Activated CD8-positive, alpha-beta T cell treated with anti-CD3 and anti-CD28 coated beads, Interleukin-2, amount 10 ng/mL, durations not matched to agents 7 days and 5 days (primary cell): ENCODE results near the gene ZBTB2. TPM values are rescaled to one million over a fixed set of nuclear protein-coding genes. Genes with fewer than 3 reads are reported as not detected.
A peak's percentile ranks its signal among the peaks of the same experiment; 100 is the strongest.

Experiments
- ATAC-seq: fragments of 150-1000 bp; cut with Tn5 transposase; one replicate; pipeline ENCODE4 v1.10.0; 2021; ENCODE audit warnings: moderate library complexity
- CTCF ChIA-PET: fragments of 350-600 bp; sonication (Branson Sonifier 250); formaldehyde crosslinking; loops from one replicate; lab custom pipeline; 2021; ENCODE audit warnings: antibody characterized with exemption; lab: Charles Lee
- POLR2A ChIA-PET: fragments of 350-600 bp; sonication (Branson Sonifier 250); formaldehyde crosslinking; loops from one replicate; lab custom pipeline; 2021; ENCODE audit warnings: antibody characterized with exemption; lab: Charles Lee
- DNase-seq: peaks from one replicate; pipeline ENCODE4 v3.0.0-alpha.2; 2020
- H3K27ac Mint-ChIP-seq: one replicate; pipeline ENCODE4 v1.8.0; 2021; ENCODE audit warnings: mild to moderate bottlenecking, mixed read lengths
- H3K27me3 Mint-ChIP-seq: one replicate; pipeline ENCODE4 v1.8.0; 2021; ENCODE audit warnings: low read depth, mixed read lengths
- H3K36me3 Mint-ChIP-seq: one replicate; pipeline ENCODE4 v1.8.0; 2021; ENCODE audit warnings: low read depth, mixed read lengths
- H3K4me1 Mint-ChIP-seq: one replicate; pipeline ENCODE4 v1.8.0; 2021; ENCODE audit warnings: low read depth, mixed read lengths
- H3K4me3 Mint-ChIP-seq: one replicate; pipeline ENCODE4 v1.8.0; 2021; ENCODE audit warnings: mild to moderate bottlenecking, mixed read lengths
- H3K9me3 Mint-ChIP-seq: one replicate; pipeline ENCODE4 v1.8.0; 2022; ENCODE audit warnings: mixed read lengths; ENCODE audit not compliant: insufficient read depth
- total RNA-seq, 2 experiments: library from RNA; stranded (reverse); gene quantifications; one replicate each; pipeline ENCODE4 v1.2.3, GENCODE V29; 2021

ZBTB2 gene
- 10 to 100 TPM; 24.0 to 25.6 TPM for total RNA-seq

GRCh38 chr6:151391471-151392413 lies at the start of gene ZBTB2:
Gene ZBTB2, minus strand, starts transcription at chr6:151391559. Its CDS starts 17,922 bp downstream, at chr6:151373637.
- peak within 1 kb of the TSS; percentile 97 for H3K4me3 Mint-ChIP-seq
- no peaks in the 10 kb centered on the region for H3K27me3 Mint-ChIP-seq
- POLR2A ChIA-PET = interaction anchor here (0.9 to 2.6 kb wide), 6 partner anchors 11 to 60 kb away, joined by 3 to 45 read pairs (median 9); partner anchors contain the start of gene RMND1
- H3K4me1 Mint-ChIP-seq = peaks cover 54% of the 10 kb centered on the region
- no peaks in the 10 kb centered on the region for H3K9me3 Mint-ChIP-seq
- CTCF ChIA-PET = interaction anchor here (1.0 to 5.0 kb wide), 2 partner anchors 14 to 49 kb away, joined by 4 to 31 read pairs; no protein-coding TSS in a partner anchor
- peak; percentile 12 for ATAC-seq
- peak; percentile 75 for DNase-seq
- H3K36me3 Mint-ChIP-seq = peaks cover 57% of the 10 kb centered on the region
- H3K27ac Mint-ChIP-seq = peak within 1 kb of the TSS; percentile 97

GRCh38 chr6:151440930-151441329 lies 49.6 kb upstream of the ZBTB2 start:
- ChIA-PET CTCF (interaction anchor here (0.6 to 2.9 kb wide), 23 partner anchors 10 to 898 kb away, joined by 3 to 23 read pairs (median 5); partner anchors contain the start of gene RMND1), POLR2A (no interaction called here)
- Mint-ChIP-seq H3K36me3 (peaks cover 17% of the 10 kb centered on the region), H3K4me1 (peaks cover 15% of the 10 kb centered on the region), H3K9me3 (no peaks in the 10 kb centered on the region), H3K27me3 (no peaks in the 10 kb centered on the region), H3K27ac (no peak overlapping the region), H3K4me3 (peak overlapping the region; percentile 3)
- no peak for DNase-seq
- ATAC-seq = no peak

- Mint-ChIP-seq H3K4me1 (peaks cover 15% of the 10 kb centered on the region), H3K27ac (no peak overlapping the region)
Measured at GRCh38 chr6:151440498-151440897, 49.1 kb upstream of the ZBTB2 start.

GRCh38 chr6:151437401-151437800 lies 46.0 kb upstream of the ZBTB2 start:
- Mint-ChIP-seq H3K4me3 (no peak overlapping the region), H3K9me3 (no peaks in the 10 kb centered on the region), H3K27me3 (no peaks in the 10 kb centered on the region), H3K36me3 (peaks cover 16% of the 10 kb centered on the region), H3K27ac (no peak overlapping the region), H3K4me1 (peaks cover 9% of the 10 kb centered on the region)
- ChIA-PET CTCF (interaction anchor here (0.9 to 1.7 kb wide), 4 partner anchors 11 to 32 kb away, joined by 3 to 9 read pairs (median 5); partner anchors contain the start of gene RMND1), POLR2A (no interaction called here)
- DNase-seq = no peak
- ATAC-seq = no peak

More at GRCh38 chr6:151440498-151440897, 49.1 kb upstream of the ZBTB2 start:
- ATAC-seq = no peak
- H3K4me3 Mint-ChIP-seq = peak overlapping the region; percentile 3
- no peaks in the 10 kb centered on the region for H3K27me3 Mint-ChIP-seq
- DNase-seq = no peak
- CTCF ChIA-PET = interaction anchor here (0.6 to 2.9 kb wide), 17 partner anchors 10 to 898 kb away, joined by 3 to 23 read pairs (median 5); partner anchors contain the start of gene RMND1
- POLR2A ChIA-PET = interaction anchor here (0.6 kb wide), 1 partner anchor 11 kb away, joined by 3 read pairs; the partner anchor contains the start of gene RMND1
- no peaks in the 10 kb centered on the region for H3K9me3 Mint-ChIP-seq
- H3K36me3 Mint-ChIP-seq = peaks cover 17% of the 10 kb centered on the region

GRCh38 chr6:151436802-151437201 lies 45.4 kb upstream of the ZBTB2 start:
- no peak overlapping the region for H3K4me3 Mint-ChIP-seq
- H3K4me1 Mint-ChIP-seq = peaks cover 9% of the 10 kb centered on the region
- POLR2A ChIA-PET = no interaction called here
- CTCF ChIA-PET = interaction anchor here (1.6 kb wide), 1 partner anchor 31 kb away, joined by 7 read pairs; no protein-coding TSS in a partner anchor
- no peaks in the 10 kb centered on the region for H3K27me3 Mint-ChIP-seq
- no peak overlapping the region for H3K27ac Mint-ChIP-seq
- DNase-seq = no peak
- H3K9me3 Mint-ChIP-seq = no peaks in the 10 kb centered on the region
- ATAC-seq = no peak
- peaks cover 20% of the 10 kb centered on the region for H3K36me3 Mint-ChIP-seq

GRCh38 chr6:151436300-151436699 lies 44.9 kb upstream of the ZBTB2 start:
- POLR2A ChIA-PET = no interaction called here

GRCh38 chr6:151434369-151434768 lies 43.0 kb upstream of the ZBTB2 start:
- ChIA-PET CTCF (interaction anchor here (0.6 to 0.9 kb wide), 2 partner anchors 110 to 467 kb away, joined by 3 read pairs; no protein-coding TSS in a partner anchor), POLR2A (interaction anchor here (1.1 kb wide), 1 partner anchor 18 kb away, joined by 3 read pairs; the partner anchor contains the start of gene RMND1)

More at GRCh38 chr6:151436300-151436699, 44.9 kb upstream of the ZBTB2 start:
- H3K36me3 Mint-ChIP-seq = peaks cover 21% of the 10 kb centered on the region
- H3K4me3 Mint-ChIP-seq = no peak overlapping the region
- DNase-seq (no peak), ATAC-seq (no peak)
- H3K27me3 Mint-ChIP-seq = no peaks in the 10 kb centered on the region
- no peaks in the 10 kb centered on the region for H3K9me3 Mint-ChIP-seq
- H3K27ac Mint-ChIP-seq = no peak overlapping the region
- CTCF ChIA-PET = no interaction called here
- peaks cover 9% of the 10 kb centered on the region for H3K4me1 Mint-ChIP-seq

GRCh38 chr6:151432651-151433050 lies 41.3 kb upstream of the ZBTB2 start:
- Mint-ChIP-seq H3K9me3 (no peaks in the 10 kb centered on the region), H3K27ac (no peak overlapping the region), H3K27me3 (no peaks in the 10 kb centered on the region), H3K36me3 (peaks cover 33% of the 10 kb centered on the region), H3K4me3 (no peak overlapping the region), H3K4me1 (no peaks in the 10 kb centered on the region)
- CTCF ChIA-PET = no interaction called here
- ATAC-seq (no peak), DNase-seq (no peak)
- POLR2A ChIA-PET = no interaction called here

More at GRCh38 chr6:151434369-151434768, 43.0 kb upstream of the ZBTB2 start:
- H3K4me3 Mint-ChIP-seq = no peak overlapping the region
- H3K27me3 Mint-ChIP-seq = no peaks in the 10 kb centered on the region
- H3K36me3 Mint-ChIP-seq = peaks cover 33% of the 10 kb centered on the region
- DNase-seq (no peak), ATAC-seq (no peak)
- H3K4me1 Mint-ChIP-seq = no peaks in the 10 kb centered on the region
- no peaks in the 10 kb centered on the region for H3K9me3 Mint-ChIP-seq
- no peak overlapping the region for H3K27ac Mint-ChIP-seq

- no peak overlapping the region for H3K27ac Mint-ChIP-seq
- H3K36me3 Mint-ChIP-seq = peaks cover 35% of the 10 kb centered on the region
- ATAC-seq = no peak
- CTCF ChIA-PET = interaction anchor here (1.1 to 2.0 kb wide), 3 partner anchors 9 to 24 kb away, joined by 3 to 6 read pairs (median 3); no protein-coding TSS in a partner anchor
- H3K4me3 Mint-ChIP-seq = no peak overlapping the region
- H3K27me3 Mint-ChIP-seq = no peaks in the 10 kb centered on the region
- no peak for DNase-seq
- no peaks in the 10 kb centered on the region for H3K9me3 Mint-ChIP-seq
- POLR2A ChIA-PET = no interaction called here
- no peaks in the 10 kb centered on the region for H3K4me1 Mint-ChIP-seq
Measured at GRCh38 chr6:151431337-151431736, 40.0 kb upstream of the ZBTB2 start.

- Mint-ChIP-seq H3K27me3 (no peaks in the 10 kb centered on the region), H3K27ac (no peak overlapping the region), H3K4me1 (no peaks in the 10 kb centered on the region), H3K4me3 (no peak overlapping the region), H3K9me3 (no peaks in the 10 kb centered on the region), H3K36me3 (peaks cover 39% of the 10 kb centered on the region)
- ChIA-PET CTCF (interaction anchor here (1.0 to 2.0 kb wide), 5 partner anchors 10 to 107 kb away, joined by 3 to 6 read pairs (median 3); no protein-coding TSS in a partner anchor), POLR2A (no interaction called here)
- peak; percentile 47 for ATAC-seq
- no peak for DNase-seq
Measured at GRCh38 chr6:151430886-151431285, 39.5 kb upstream of the ZBTB2 start.

GRCh38 chr6:151428093-151428735 lies 36.9 kb upstream of the ZBTB2 start:
- ChIA-PET CTCF (no interaction called here), POLR2A (no interaction called here)
- ATAC-seq (no peak), DNase-seq (no peak)
- Mint-ChIP-seq H3K36me3 (peaks cover 53% of the 10 kb centered on the region), H3K9me3 (no peaks in the 10 kb centered on the region), H3K27ac (no peak overlapping the region), H3K27me3 (no peaks in the 10 kb centered on the region), H3K4me3 (no peak overlapping the region), H3K4me1 (no peaks in the 10 kb centered on the region)
